Measurements from ENCODE around the gene FANK1.

DNA sequence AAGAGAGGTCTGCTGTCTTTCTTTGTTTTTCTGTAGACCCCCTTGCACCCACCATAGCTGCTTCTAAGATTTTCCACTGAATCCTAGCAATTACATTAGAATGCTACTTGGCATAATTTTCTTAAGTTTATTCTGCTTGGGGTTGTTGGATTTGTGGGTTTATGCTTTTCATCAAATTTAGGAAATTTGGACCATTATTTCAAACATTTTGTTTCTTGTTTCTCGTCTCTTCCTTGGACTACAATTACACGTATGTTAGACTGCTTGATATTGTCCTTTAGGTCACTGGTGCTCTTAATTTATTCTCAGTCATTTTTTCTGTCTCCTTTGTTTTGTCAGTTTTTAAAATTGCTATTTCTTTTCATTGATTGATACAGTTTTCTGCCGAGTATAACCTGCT is 65.8 kb downstream of the FANK1 start:
- TF ChIP-seq, protein P1, sequence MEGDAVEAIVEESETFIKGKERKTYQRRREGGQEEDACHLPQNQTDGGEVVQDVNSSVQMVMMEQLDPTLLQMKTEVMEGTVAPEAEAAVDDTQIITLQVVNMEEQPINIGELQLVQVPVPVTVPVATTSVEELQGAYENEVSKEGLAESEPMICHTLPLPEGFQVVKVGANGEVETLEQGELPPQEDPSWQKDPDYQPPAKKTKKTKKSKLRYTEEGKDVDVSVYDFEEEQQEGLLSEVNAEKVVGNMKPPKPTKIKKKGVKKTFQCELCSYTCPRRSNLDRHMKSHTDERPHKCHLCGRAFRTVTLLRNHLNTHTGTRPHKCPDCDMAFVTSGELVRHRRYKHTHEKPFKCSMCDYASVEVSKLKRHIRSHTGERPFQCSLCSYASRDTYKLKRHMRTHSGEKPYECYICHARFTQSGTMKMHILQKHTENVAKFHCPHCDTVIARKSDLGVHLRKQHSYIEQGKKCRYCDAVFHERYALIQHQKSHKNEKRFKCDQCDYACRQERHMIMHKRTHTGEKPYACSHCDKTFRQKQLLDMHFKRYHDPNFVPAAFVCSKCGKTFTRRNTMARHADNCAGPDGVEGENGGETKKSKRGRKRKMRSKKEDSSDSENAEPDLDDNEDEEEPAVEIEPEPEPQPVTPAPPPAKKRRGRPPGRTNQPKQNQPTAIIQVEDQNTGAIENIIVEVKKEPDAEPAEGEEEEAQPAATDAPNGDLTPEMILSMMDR (IDR thresholded peaks at IDR 0.05) = no peak
- no peak for TF ChIP-seq POLR2A (IDR thresholded peaks at IDR 0.05)

Measured in heart left ventricle (tissue), 13 donors.